Activated B cell treated with CpG ODN at 0.5 μM for 24 hours (primary cell): ENCODE measurements around the gene GRHL1. TPM values are rescaled to one million over a fixed set of nuclear protein-coding genes. Genes with fewer than 3 reads are reported as not detected.

Experiments used
- ATAC-seq: fragments of 200-7000 bp; cut with Tn5 transposase; one replicate; pipeline ENCODE4 v1.10.0; 2021; ENCODE audit warnings: low read depth, mild to moderate bottlenecking, moderate library complexity
- CTCF ChIA-PET: fragments of 350-600 bp; sonication (Branson Sonifier 250); formaldehyde crosslinking; loops from one replicate; lab custom pipeline; 2021; ENCODE audit warnings: antibody characterized with exemption; lab: Charles Lee
- POLR2A ChIA-PET: fragments of 350-600 bp; sonication (Branson Sonifier 250); formaldehyde crosslinking; loops from one replicate; lab custom pipeline; 2021; ENCODE audit warnings: antibody characterized with exemption; lab: Charles Lee
- DNase-seq: peaks from one replicate; pipeline ENCODE4 v3.0.0; 2022
- H3K27ac Mint-ChIP-seq: one replicate; pipeline ENCODE4 v1.8.0; 2020; ENCODE audit warnings: mixed read lengths
- H3K27me3 Mint-ChIP-seq: one replicate; pipeline ENCODE4 v1.8.0; 2021; ENCODE audit warnings: mixed read lengths
- H3K36me3 Mint-ChIP-seq: one replicate; pipeline ENCODE4 v1.8.0; 2021; ENCODE audit warnings: low read depth, mixed read lengths
- H3K4me1 Mint-ChIP-seq: one replicate; pipeline ENCODE4 v1.8.0; 2021; ENCODE audit warnings: mixed read lengths
- H3K4me3 Mint-ChIP-seq: one replicate; pipeline ENCODE4 v1.8.0; 2020; ENCODE audit warnings: mild to moderate bottlenecking, mixed read lengths
- H3K9me3 Mint-ChIP-seq: one replicate; pipeline ENCODE4 v1.8.0; 2020; ENCODE audit warnings: mixed read lengths
- CTCF ChIP-seq: fragments of 200-600 bp; IDR thresholded peaks from one replicate; pipeline ENCODE4 v1.8.0; 2022; ENCODE audit warnings: antibody characterized with exemption, mild to moderate bottlenecking
- intact Hi-C: fragments of 100-400 bp; cut with micrococcal nuclease; formaldehyde crosslinking; loops from one replicate; pipeline ENCODE4 v1.15.1; 2024
- total RNA-seq: library from RNA; stranded (reverse); gene quantifications from 2 replicates; pipeline ENCODE4 v1.2.3, GENCODE V29; 2022

The GRHL1 gene
- 0.39 and 0.95 TPM in 2 replicates for total RNA-seq

- H3K36me3 Mint-ChIP-seq, result no peaks in the 10 kb centered on the region
- DNase-seq (peak; percentile 89), ATAC-seq (peak; percentile 96)
- H3K4me1 Mint-ChIP-seq, result peaks cover 14% of the 10 kb centered on the region
- peak within 1 kb of the TSS; percentile 84 for H3K4me3 Mint-ChIP-seq
- ChIA-PET POLR2A (no interaction called here), CTCF (no interaction called here)
- no peaks in the 10 kb centered on the region for H3K9me3 Mint-ChIP-seq
- intact Hi-C loops, result loop anchor here (1.0 to 5.0 kb wide), 8 partner anchors 16 to 861 kb away; partner anchors contain the start of genes ADAM17, HPCAL1, KLF11 and ODC1
- no peak for TF ChIP-seq CTCF
- H3K27ac Mint-ChIP-seq, result peak within 1 kb of the TSS; percentile 65
- H3K27me3 Mint-ChIP-seq, result peaks cover 37% of the 10 kb centered on the region
Measured at GRCh38 chr2:9951522-9952285, at the start of gene GRHL1. GRHL1 (plus strand) TSS chr2:9951693; CDS start chr2:9951834, 141 bp downstream.

GRCh38 chr2:9905413-9905812 is 46.1 kb upstream of the GRHL1 start:
- Mint-ChIP-seq H3K36me3 (peaks cover 40% of the 10 kb centered on the region), H3K9me3 (no peaks in the 10 kb centered on the region), H3K27me3 (no peaks in the 10 kb centered on the region), H3K4me3 (no peak overlapping the region), H3K27ac (no peak overlapping the region), H3K4me1 (no peaks in the 10 kb centered on the region)
- ChIA-PET POLR2A (interaction anchor here (0.6 kb wide), 1 partner anchor 36 kb away, joined by 4 read pairs; no protein-coding TSS in a partner anchor), CTCF (interaction anchor here (0.7 kb wide), 1 partner anchor 219 kb away, joined by 5 read pairs; no protein-coding TSS in a partner anchor)
- TF ChIP-seq CTCF, result no peak
- DNase-seq (no peak), ATAC-seq (no peak)
- intact Hi-C loops, result no loop called here

- ChIA-PET CTCF (no interaction called here), POLR2A (no interaction called here)
- DNase-seq, result no peak
- H3K4me1 Mint-ChIP-seq, result no peaks in the 10 kb centered on the region
- H3K36me3 Mint-ChIP-seq, result peaks cover 56% of the 10 kb centered on the region
- no peak for ATAC-seq
- H3K27me3 Mint-ChIP-seq, result no peaks in the 10 kb centered on the region
- no peak for TF ChIP-seq CTCF
- intact Hi-C loops, result no loop called here
- H3K4me3 Mint-ChIP-seq, result no peak overlapping the region
- no peak overlapping the region for H3K27ac Mint-ChIP-seq
- H3K9me3 Mint-ChIP-seq, result no peaks in the 10 kb centered on the region
Measured at GRCh38 chr2:9907402-9907801, 44.1 kb upstream of the GRHL1 start.

- Mint-ChIP-seq H3K27ac (no peak overlapping the region), H3K4me1 (no peaks in the 10 kb centered on the region), H3K36me3 (peaks cover 66% of the 10 kb centered on the region), H3K9me3 (no peaks in the 10 kb centered on the region), H3K27me3 (no peaks in the 10 kb centered on the region), H3K4me3 (no peak overlapping the region)
- no peak for DNase-seq
- ATAC-seq, result no peak
- ChIA-PET CTCF (interaction anchor here (0.6 kb wide), 1 partner anchor 478 kb away, joined by 3 read pairs; no protein-coding TSS in a partner anchor), POLR2A (no interaction called here)
- TF ChIP-seq CTCF, result no peak
- intact Hi-C loops, result no loop called here
Measured at GRCh38 chr2:9908639-9909038, 42.9 kb upstream of the GRHL1 start.

- POLR2A ChIA-PET, result no interaction called here
- ATAC-seq, result no peak
- peaks cover 67% of the 10 kb centered on the region for H3K36me3 Mint-ChIP-seq
Measured at GRCh38 chr2:9909106-9909505, 42.4 kb upstream of the GRHL1 start.

More at GRCh38 chr2:9909106-9909505, 42.4 kb upstream of the GRHL1 start:
- DNase-seq, result no peak
- intact Hi-C loops, result no loop called here
- no peak for TF ChIP-seq CTCF
- H3K9me3 Mint-ChIP-seq, result no peaks in the 10 kb centered on the region
- CTCF ChIA-PET, result interaction anchor here (0.6 kb wide), 2 partner anchors 188 to 478 kb away, joined by 3 read pairs; no protein-coding TSS in a partner anchor
- H3K27ac Mint-ChIP-seq, result no peak overlapping the region
- H3K27me3 Mint-ChIP-seq, result no peaks in the 10 kb centered on the region
- H3K4me1 Mint-ChIP-seq, result no peaks in the 10 kb centered on the region
- H3K4me3 Mint-ChIP-seq, result no peak overlapping the region
